SK-N-SH (cell line): Measurements from ENCODE around the gene DGCR6L. TPM values are rescaled to one million over a fixed set of nuclear protein-coding genes. Genes with fewer than 3 reads are reported as not detected.

Source experiments
- CTCF ChIA-PET: fragments of 300-600, 350-600 bp; formaldehyde crosslinking; extraction: SDS; loops from one replicate; lab custom pipeline; 2021; lab: Yijun Ruan, JAX
- POLR2A ChIA-PET: fragments of 350-600 bp; sonication (Branson Sonifier 250); formaldehyde crosslinking; extraction: SDS; loops from one replicate; lab custom pipeline; 2020; ENCODE audit warnings: antibody characterized with exemption, inconsistent platforms; lab: Yijun Ruan, JAX
- DNase-seq: peaks from one replicate; pipeline ENCODE4 v3.0.0; 2012
- H2AFZ ChIP-seq: fragments of 200-600 bp; sonication (generic); 2 replicates; pipeline ENCODE4 v1.8.1; 2016; ENCODE audit warnings: antibody characterized with exemption, mild to moderate bottlenecking, low read depth
- H3F3A ChIP-seq: fragments of 200-600 bp; sonication (generic); replicated peaks from 2 replicates; pipeline ENCODE3; 2016; ENCODE audit warnings: antibody characterized with exemption, mild to moderate bottlenecking; ENCODE audit not compliant: insufficient read depth
- H3K27ac ChIP-seq, 2 experiments: fragments of 200-500 bp in 1 of 2; fragments of 200-600 bp in 1 of 2; sonication (Bioruptor generic) in 1 of 2; sonication (generic), shearing (Covaris generic) in 1 of 2; 2 replicates each; pipeline versions ENCODE4 v1.5.1 to v1.6.1; 2014 to 2016; ENCODE audit warnings: low read depth in 2 of 2, inconsistent platforms in 1 of 2, low read length in 1 of 2, mild to moderate bottlenecking in 1 of 2, mixed read lengths in 1 of 2
- H3K27me3 ChIP-seq: fragments of 200-600 bp; sonication (generic), shearing (Covaris generic); 2 replicates; pipeline ENCODE4 v1.6.1; 2016; ENCODE audit warnings: mixed run types; ENCODE audit not compliant: insufficient read depth
- H3K36me3 ChIP-seq, 2 experiments: fragments of 200-500 bp in 1 of 2; fragments of 200-600 bp in 1 of 2; sonication (Bioruptor generic) in 1 of 2; sonication (generic) in 1 of 2; replicated peaks in 1 of 2; 2 replicates each; pipeline versions ENCODE3 to v1.5.1; 2014 to 2016; ENCODE audit warnings: low read length in 1 of 2, mild to moderate bottlenecking in 1 of 2; ENCODE audit not compliant: insufficient read depth in 2 of 2, control insufficient read depth in 1 of 2
- H3K4me1 ChIP-seq, 2 experiments: fragments of 200-500 bp in 1 of 2; fragments of 200-600 bp in 1 of 2; sonication (Bioruptor generic) in 1 of 2; sonication (generic), shearing (Covaris generic) in 1 of 2; 2 replicates each; pipeline versions ENCODE4 v1.5.1 to v1.6.1; 2014 to 2016; ENCODE audit warnings: low read depth in 1 of 2, low read length in 1 of 2, mixed run types in 1 of 2; ENCODE audit not compliant: insufficient read depth in 2 of 2, control insufficient read depth in 1 of 2
- H3K4me2 ChIP-seq: fragments of 200-600 bp; sonication (generic), shearing (Covaris generic); 2 replicates; pipeline ENCODE4 v1.6.1; 2017; ENCODE audit warnings: mixed run types
- H3K4me3 ChIP-seq, 2 experiments: fragments of 200-500 bp in 1 of 2; fragments of 200-600 bp in 1 of 2; sonication (Bioruptor generic) in 1 of 2; sonication (generic), shearing (Covaris generic) in 1 of 2; 2 replicates each; pipeline versions ENCODE4 v1.5.1 to v1.8.1; 2014 to 2016; ENCODE audit warnings: low read depth in 2 of 2, inconsistent platforms in 1 of 2, low read length in 1 of 2, mild to moderate bottlenecking in 1 of 2, mixed read lengths in 1 of 2, moderate library complexity in 1 of 2
- H3K79me2 ChIP-seq: fragments of 200-600 bp; sonication (generic); 2 replicates; pipeline ENCODE4 v1.8.1; 2017; ENCODE audit warnings: mild to moderate bottlenecking; ENCODE audit not compliant: insufficient read depth
- H3K9ac ChIP-seq: fragments of 200-600 bp; sonication (generic); 2 replicates; pipeline ENCODE4 v1.6.1; 2017; ENCODE audit warnings: mixed run types
- H3K9me2 ChIP-seq: fragments of 200-600 bp; sonication (generic); 2 replicates; pipeline ENCODE4 v1.6.1; 2017; ENCODE audit warnings: mixed run types
- H3K9me3 ChIP-seq: fragments of 200-600 bp; sonication (generic); 2 replicates; pipeline ENCODE4 v1.6.1; 2017; ENCODE audit warnings: mixed run types, mild to moderate bottlenecking, moderate library complexity
- H4K20me1 ChIP-seq: fragments of 200-600 bp; sonication (generic); 2 replicates; pipeline ENCODE4 v1.6.1; 2017; ENCODE audit warnings: mild to moderate bottlenecking, mixed run types; ENCODE audit not compliant: insufficient read depth
- EZH2phosphoT487 ChIP-seq: fragments of 200-600 bp; sonication (generic); IDR thresholded peaks from 2 replicates; pipeline ENCODE4 v1.6.1; 2017; ENCODE audit warnings: low read depth, mixed run types, mild to moderate bottlenecking, antibody characterized with exemption, moderate library complexity, borderline replicate concordance
- GATA2 ChIP-seq: sonication (generic); formaldehyde crosslinking; IDR thresholded peaks from 2 replicates; pipeline ENCODE4 v1.5.0; 2020; ENCODE audit warnings: mild to moderate bottlenecking, missing genetic modification reagents
- JUND ChIP-seq: IDR thresholded peaks from 2 replicates; pipeline ENCODE4 v1.4.0; 2012
- MAX ChIP-seq: IDR thresholded peaks from 2 replicates; pipeline ENCODE4 v1.4.0; 2012; ENCODE audit warnings: low read depth
- MEF2A ChIP-seq: IDR thresholded peaks from 2 replicates; pipeline ENCODE4 v1.4.0; 2012; ENCODE audit warnings: low read depth, borderline replicate concordance
- MXI1 ChIP-seq: IDR thresholded peaks from 2 replicates; pipeline ENCODE4 v1.6.1; 2012; ENCODE audit warnings: mild to moderate bottlenecking, low read depth, low read length, improper control_type of control experiment
- RCOR1 ChIP-seq: fragments of 150-350 bp; IDR thresholded peaks from 2 replicates; pipeline ENCODE4 v1.6.1; 2017; ENCODE audit warnings: antibody characterized with exemption, low read length
- RFX5 ChIP-seq: IDR thresholded peaks from 2 replicates; pipeline ENCODE4 v1.6.1; 2012; ENCODE audit warnings: mild to moderate bottlenecking, improper control_type of control experiment, low read length
- SMC3 ChIP-seq: IDR thresholded peaks from 2 replicates; pipeline ENCODE4 v1.6.1; 2012; ENCODE audit warnings: low read depth, low read length, improper control_type of control experiment
- TEAD4 ChIP-seq: IDR thresholded peaks from 2 replicates; pipeline ENCODE4 v1.4.0; 2012; ENCODE audit warnings: mild to moderate bottlenecking, borderline replicate concordance; ENCODE audit not compliant: insufficient read depth
- USF1 ChIP-seq: IDR thresholded peaks from 2 replicates; pipeline ENCODE4 v1.4.0; 2012; ENCODE audit warnings: low read depth, borderline replicate concordance
- WGBS: methylation state at CpG from one replicate; pipeline ENCODE4 v1.1.6; 2017; ENCODE audit warnings: low lambda C conversion rate; 5-methylcytosine and 5-hydroxymethylcytosine counted together
- polyA plus RNA-seq, 3 experiments: library from polyadenylated mRNA; depleted of rRNA; stranded (reverse); fragments of >200 nt; gene quantifications; 2 replicates each; pipeline ENCODE4 v1.2.3, GENCODE V29; 2012
- TF ChIP-seq, protein P1 (sequence below): fragments of 150-350 bp; IDR thresholded peaks from 2 replicates; pipeline ENCODE4 v1.6.1; 2016; ENCODE audit warnings: mild to moderate bottlenecking, low read depth, low read length
- TF ChIP-seq, protein P2 (sequence below): IDR thresholded peaks from 2 replicates; pipeline ENCODE4 v1.6.1; 2012; ENCODE audit warnings: mild to moderate bottlenecking, low read depth, low read length, moderate library complexity
- TF ChIP-seq, protein P3 (sequence below): IDR thresholded peaks from 2 replicates; pipeline ENCODE4 v1.4.0; 2012; ENCODE audit warnings: low read depth, borderline replicate concordance

Gene DGCR6L
- polyA plus RNA-seq, 1 of the 3 experiments (the other 2 are of a cell fraction), result 59.8 TPM

- no peak for DNase-seq
- no peak overlapping the region for H3K4me2 ChIP-seq
Observed at GRCh38 chr22:20273758-20274181, 46.1 kb downstream of the DGCR6L start.

More at GRCh38 chr22:20273758-20274181, 46.1 kb downstream of the DGCR6L start:
- Histone ChIP-seq H3K9me3 (no peaks in the 10 kb centered on the region), H2AFZ (no peak overlapping the region), H3F3A (no peaks in the 10 kb centered on the region), H3K27me3 (no peaks in the 10 kb centered on the region), H4K20me1 (no peaks in the 10 kb centered on the region), H3K4me3 (no peak overlapping the region), H3K4me1 (peaks cover 0 to 16% of the 10 kb centered on the region in 2 experiments; a peak in 1 of 4 replicates), H3K9me2 (no peaks in the 10 kb centered on the region), H3K9ac (no peak overlapping the region), H3K27ac (no peak overlapping the region), H3K36me3 (no peaks in the 10 kb centered on the region), H3K79me2 (no peaks in the 10 kb centered on the region)
- POLR2A ChIA-PET, result no interaction called here
- TF ChIP-seq, protein P1, sequence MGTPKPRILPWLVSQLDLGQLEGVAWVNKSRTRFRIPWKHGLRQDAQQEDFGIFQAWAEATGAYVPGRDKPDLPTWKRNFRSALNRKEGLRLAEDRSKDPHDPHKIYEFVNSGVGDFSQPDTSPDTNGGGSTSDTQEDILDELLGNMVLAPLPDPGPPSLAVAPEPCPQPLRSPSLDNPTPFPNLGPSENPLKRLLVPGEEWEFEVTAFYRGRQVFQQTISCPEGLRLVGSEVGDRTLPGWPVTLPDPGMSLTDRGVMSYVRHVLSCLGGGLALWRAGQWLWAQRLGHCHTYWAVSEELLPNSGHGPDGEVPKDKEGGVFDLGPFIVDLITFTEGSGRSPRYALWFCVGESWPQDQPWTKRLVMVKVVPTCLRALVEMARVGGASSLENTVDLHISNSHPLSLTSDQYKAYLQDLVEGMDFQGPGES, result no peak
- TF ChIP-seq GATA2 (CRISPR knock-in tag), result no peak
- TF ChIP-seq MXI1, result no peak
- TF ChIP-seq, protein P2, sequence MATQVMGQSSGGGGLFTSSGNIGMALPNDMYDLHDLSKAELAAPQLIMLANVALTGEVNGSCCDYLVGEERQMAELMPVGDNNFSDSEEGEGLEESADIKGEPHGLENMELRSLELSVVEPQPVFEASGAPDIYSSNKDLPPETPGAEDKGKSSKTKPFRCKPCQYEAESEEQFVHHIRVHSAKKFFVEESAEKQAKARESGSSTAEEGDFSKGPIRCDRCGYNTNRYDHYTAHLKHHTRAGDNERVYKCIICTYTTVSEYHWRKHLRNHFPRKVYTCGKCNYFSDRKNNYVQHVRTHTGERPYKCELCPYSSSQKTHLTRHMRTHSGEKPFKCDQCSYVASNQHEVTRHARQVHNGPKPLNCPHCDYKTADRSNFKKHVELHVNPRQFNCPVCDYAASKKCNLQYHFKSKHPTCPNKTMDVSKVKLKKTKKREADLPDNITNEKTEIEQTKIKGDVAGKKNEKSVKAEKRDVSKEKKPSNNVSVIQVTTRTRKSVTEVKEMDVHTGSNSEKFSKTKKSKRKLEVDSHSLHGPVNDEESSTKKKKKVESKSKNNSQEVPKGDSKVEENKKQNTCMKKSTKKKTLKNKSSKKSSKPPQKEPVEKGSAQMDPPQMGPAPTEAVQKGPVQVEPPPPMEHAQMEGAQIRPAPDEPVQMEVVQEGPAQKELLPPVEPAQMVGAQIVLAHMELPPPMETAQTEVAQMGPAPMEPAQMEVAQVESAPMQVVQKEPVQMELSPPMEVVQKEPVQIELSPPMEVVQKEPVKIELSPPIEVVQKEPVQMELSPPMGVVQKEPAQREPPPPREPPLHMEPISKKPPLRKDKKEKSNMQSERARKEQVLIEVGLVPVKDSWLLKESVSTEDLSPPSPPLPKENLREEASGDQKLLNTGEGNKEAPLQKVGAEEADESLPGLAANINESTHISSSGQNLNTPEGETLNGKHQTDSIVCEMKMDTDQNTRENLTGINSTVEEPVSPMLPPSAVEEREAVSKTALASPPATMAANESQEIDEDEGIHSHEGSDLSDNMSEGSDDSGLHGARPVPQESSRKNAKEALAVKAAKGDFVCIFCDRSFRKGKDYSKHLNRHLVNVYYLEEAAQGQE, result no peak
- TF ChIP-seq MEF2A, result no peak
- no peak for TF ChIP-seq RCOR1
- no peak for TF ChIP-seq RFX5
- no peak for TF ChIP-seq EZH2phosphoT487
- TF ChIP-seq JUND, result no peak
- no peak for TF ChIP-seq SMC3
- no peak for TF ChIP-seq TEAD4
- TF ChIP-seq, protein P3, sequence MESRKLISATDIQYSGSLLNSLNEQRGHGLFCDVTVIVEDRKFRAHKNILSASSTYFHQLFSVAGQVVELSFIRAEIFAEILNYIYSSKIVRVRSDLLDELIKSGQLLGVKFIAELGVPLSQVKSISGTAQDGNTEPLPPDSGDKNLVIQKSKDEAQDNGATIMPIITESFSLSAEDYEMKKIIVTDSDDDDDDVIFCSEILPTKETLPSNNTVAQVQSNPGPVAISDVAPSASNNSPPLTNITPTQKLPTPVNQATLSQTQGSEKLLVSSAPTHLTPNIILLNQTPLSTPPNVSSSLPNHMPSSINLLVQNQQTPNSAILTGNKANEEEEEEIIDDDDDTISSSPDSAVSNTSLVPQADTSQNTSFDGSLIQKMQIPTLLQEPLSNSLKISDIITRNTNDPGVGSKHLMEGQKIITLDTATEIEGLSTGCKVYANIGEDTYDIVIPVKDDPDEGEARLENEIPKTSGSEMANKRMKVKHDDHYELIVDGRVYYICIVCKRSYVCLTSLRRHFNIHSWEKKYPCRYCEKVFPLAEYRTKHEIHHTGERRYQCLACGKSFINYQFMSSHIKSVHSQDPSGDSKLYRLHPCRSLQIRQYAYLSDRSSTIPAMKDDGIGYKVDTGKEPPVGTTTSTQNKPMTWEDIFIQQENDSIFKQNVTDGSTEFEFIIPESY, result no peak
- TF ChIP-seq USF1, result no peak
- no peak for TF ChIP-seq MAX
- CTCF ChIA-PET, result interaction anchor here (1.1 to 1.2 kb wide), 2 partner anchors 117 to 120 kb away, joined by 3 to 5 read pairs; no protein-coding TSS in a partner anchor
- 59% methylated on average over 6 of the region's 12 CpGs for WGBS
